Muscle of arm (tissue), 14 donors: ENCODE results near the gene TNRC18. TPM values are rescaled to one million over a fixed set of nuclear protein-coding genes. Genes with fewer than 3 reads are reported as not detected.
"Not testable (repeated sequence)": the region's sequence is repeated elsewhere in the genome, so short reads cannot be mapped to it uniquely, and the experiment has no call there.

Source experiments
- DNase-seq: peaks from one replicate; pipeline ENCODE4 v3.0.0-alpha.2; 2013
- long read RNA-seq, 11 donors: transcript quantifications; one replicate each; lab custom pipeline, GENCODE V29; 2026
- polyA plus RNA-seq, 12 donors: library from polyadenylated mRNA; unstranded; fragments of 120-200 nt; gene quantifications; one replicate each; pipeline ENCODE4 v1.2.1, GENCODE V29; 2013; ENCODE audit not compliant: insufficient read length in 12 of 12

Gene TNRC18
- 100 to 1,000 TPM in 1 of 12 donors, 10 to 100 TPM in 10, not detected in 1; 38.0 to 122 (median 44.6) TPM for polyA plus RNA-seq
- long read RNA-seq, donor 1, partial matches to known transcripts = 28 of 29 reads
- long read RNA-seq, donor 1, other reads (novel, unspliced or antisense) = 0 of 29 reads
- long read RNA-seq, donor 2 = 0 reads
- long read RNA-seq, donor 3, partial matches to known transcripts = 0 of 1 reads
- long read RNA-seq, donor 3, other reads (novel, unspliced or antisense) = 0 of 1 reads
- long read RNA-seq, donor 4, partial matches to known transcripts = 0 of 1 reads
- long read RNA-seq, donor 4, other reads (novel, unspliced or antisense) = 0 of 1 reads
- long read RNA-seq, donor 5, partial matches to known transcripts = 5 of 6 reads
- long read RNA-seq, donor 5, other reads (novel, unspliced or antisense) = 0 of 6 reads
- long read RNA-seq, donor 6 = 0 reads
- long read RNA-seq, donor 7, partial matches to known transcripts = 5 of 7 reads
- long read RNA-seq, donor 7, other reads (novel, unspliced or antisense) = 0 of 7 reads
- long read RNA-seq, donor 8, partial matches to known transcripts = 10 of 11 reads
- long read RNA-seq, donor 8, other reads (novel, unspliced or antisense) = 0 of 11 reads
- long read RNA-seq, donor 9 = 0 reads
- long read RNA-seq, donor 10 = 0 reads
- long read RNA-seq, donor 11, partial matches to known transcripts = 5 of 5 reads
- long read RNA-seq, donor 11, other reads (novel, unspliced or antisense) = 0 of 5 reads

- DNase-seq = no peak
Observed at GRCh38 chr7:5423306-5423975, at the start of gene TNRC18. Gene TNRC18 (minus strand): TSS chr7:5423834. CDS start chr7:5421246, 2,588 bp downstream.

GRCh38 chr7:5472432-5473315 is 49.0 kb upstream of the TNRC18 start:
- no peak for DNase-seq

- DNase-seq = not testable (repeated sequence)
Observed at GRCh38 chr7:5471623-5472022, 48.0 kb upstream of the TNRC18 start.

GRCh38 chr7:5470816-5471215 is 47.2 kb upstream of the TNRC18 start:
- no peak for DNase-seq

- no peak for DNase-seq
Observed at GRCh38 chr7:5470167-5470532, 46.5 kb upstream of the TNRC18 start.

GRCh38 chr7:5469375-5470166 is 45.9 kb upstream of the TNRC18 start:
- no peak for DNase-seq

- no peak for DNase-seq
Observed at GRCh38 chr7:5467645-5468044, 44.0 kb upstream of the TNRC18 start.

GRCh38 chr7:5466551-5466950 is 42.9 kb upstream of the TNRC18 start:
- DNase-seq = no peak

GRCh38 chr7:5463031-5463430 is 39.4 kb upstream of the TNRC18 start:
- DNase-seq = no peak

GRCh38 chr7:5462216-5462615 is 38.6 kb upstream of the TNRC18 start:
- DNase-seq = no peak

GRCh38 chr7:5458921-5459480 is 35.4 kb upstream of the TNRC18 start:
- DNase-seq = no peak

- no peak for DNase-seq
Observed at GRCh38 chr7:5457245-5457735, 33.7 kb upstream of the TNRC18 start.

GRCh38 chr7:5456409-5456808 is 32.8 kb upstream of the TNRC18 start:
- DNase-seq = no peak

GRCh38 chr7:5455581-5456219 is 32.1 kb upstream of the TNRC18 start:
- no peak for DNase-seq

GRCh38 chr7:5455175-5455574 is 31.5 kb upstream of the TNRC18 start:
- DNase-seq = no peak

GRCh38 chr7:5454485-5454884 is 30.9 kb upstream of the TNRC18 start:
- no peak for DNase-seq

GRCh38 chr7:5453566-5454075 is 30.0 kb upstream of the TNRC18 start:
- no peak for DNase-seq

- peak; percentile 43 for DNase-seq
Observed at GRCh38 chr7:5452937-5453540, 29.4 kb upstream of the TNRC18 start.

GRCh38 chr7:5452470-5452899 is 28.9 kb upstream of the TNRC18 start:
- no peak for DNase-seq
